Liver (tissue), 3 donors: ENCODE measurements around the gene STK24.

ENCODE experiments used
- GABPA ChIP-seq, 2 donors: IDR thresholded peaks in 1 of 2; conservative IDR thresholded peaks in 1 of 2; 2 replicates each; pipeline ENCODE4 v1.6.1; 2016; ENCODE audit warnings: antibody characterized with exemption in 2 of 2, mild to moderate bottlenecking in 1 of 2, moderate library complexity in 1 of 2
- JUND ChIP-seq, 2 donors: IDR thresholded peaks; 2 replicates each; pipeline ENCODE4 v1.6.1; 2016; ENCODE audit warnings: antibody characterized with exemption in 2 of 2
- RAD21 ChIP-seq, 2 donors: IDR thresholded peaks; 2 replicates each; pipeline ENCODE4 v1.6.1; 2016; ENCODE audit warnings: antibody characterized with exemption in 2 of 2, mild to moderate bottlenecking in 2 of 2
- RXRA ChIP-seq, 2 donors: IDR thresholded peaks; 2 replicates each; pipeline ENCODE4 v1.6.1; 2017 to 2018; ENCODE audit warnings: antibody characterized with exemption in 2 of 2, mild to moderate bottlenecking in 1 of 2
- TAF1 ChIP-seq: conservative IDR thresholded peaks from 2 replicates; pipeline ENCODE4 v1.6.1; 2016; ENCODE audit warnings: antibody characterized with exemption, mild to moderate bottlenecking
- TF ChIP-seq, protein P1 (sequence below): fragments of 150-350 bp; IDR thresholded peaks from 2 replicates; pipeline ENCODE4 v1.5.1; 2017; ENCODE audit warnings: improper control_type of control experiment, low read depth, low read length; ENCODE audit not compliant: missing input control
- TF ChIP-seq, protein P2 (sequence below): IDR thresholded peaks from 2 replicates; pipeline ENCODE4 v1.6.1; 2016; ENCODE audit warnings: antibody characterized with exemption, mild to moderate bottlenecking
- TF ChIP-seq, protein P3 (sequence below): IDR thresholded peaks from 2 replicates; pipeline ENCODE4 v1.6.1; 2016; ENCODE audit warnings: antibody characterized with exemption
- TF ChIP-seq, protein P4 (sequence below): IDR thresholded peaks from 2 replicates; pipeline ENCODE4 v1.6.1; 2016; ENCODE audit warnings: antibody characterized with exemption
- donor health status: healthy.
- donor health status: healthy.

DNA sequence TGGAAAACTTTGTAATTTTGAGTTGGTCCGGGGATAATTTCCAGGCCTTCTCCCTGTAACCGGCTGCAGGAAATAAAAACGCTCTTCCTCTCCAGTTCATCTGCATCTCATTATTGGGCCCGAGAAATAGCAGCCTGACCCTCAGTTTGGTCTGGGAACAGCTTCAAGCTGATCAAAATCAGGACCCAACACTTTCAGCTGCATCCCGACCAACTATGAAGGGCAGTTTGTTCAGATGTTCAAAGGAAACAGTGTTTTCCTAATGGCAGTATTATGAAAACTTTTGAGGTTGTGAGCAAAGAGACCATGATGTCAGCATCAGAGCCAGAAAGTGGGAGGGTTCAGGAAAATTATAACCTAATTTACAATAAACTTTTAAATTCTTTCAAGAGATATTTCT, 35.7 kb downstream of the STK24 start:
- TF ChIP-seq, protein P1, sequence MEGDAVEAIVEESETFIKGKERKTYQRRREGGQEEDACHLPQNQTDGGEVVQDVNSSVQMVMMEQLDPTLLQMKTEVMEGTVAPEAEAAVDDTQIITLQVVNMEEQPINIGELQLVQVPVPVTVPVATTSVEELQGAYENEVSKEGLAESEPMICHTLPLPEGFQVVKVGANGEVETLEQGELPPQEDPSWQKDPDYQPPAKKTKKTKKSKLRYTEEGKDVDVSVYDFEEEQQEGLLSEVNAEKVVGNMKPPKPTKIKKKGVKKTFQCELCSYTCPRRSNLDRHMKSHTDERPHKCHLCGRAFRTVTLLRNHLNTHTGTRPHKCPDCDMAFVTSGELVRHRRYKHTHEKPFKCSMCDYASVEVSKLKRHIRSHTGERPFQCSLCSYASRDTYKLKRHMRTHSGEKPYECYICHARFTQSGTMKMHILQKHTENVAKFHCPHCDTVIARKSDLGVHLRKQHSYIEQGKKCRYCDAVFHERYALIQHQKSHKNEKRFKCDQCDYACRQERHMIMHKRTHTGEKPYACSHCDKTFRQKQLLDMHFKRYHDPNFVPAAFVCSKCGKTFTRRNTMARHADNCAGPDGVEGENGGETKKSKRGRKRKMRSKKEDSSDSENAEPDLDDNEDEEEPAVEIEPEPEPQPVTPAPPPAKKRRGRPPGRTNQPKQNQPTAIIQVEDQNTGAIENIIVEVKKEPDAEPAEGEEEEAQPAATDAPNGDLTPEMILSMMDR: no peak
- TF ChIP-seq, protein P2, sequence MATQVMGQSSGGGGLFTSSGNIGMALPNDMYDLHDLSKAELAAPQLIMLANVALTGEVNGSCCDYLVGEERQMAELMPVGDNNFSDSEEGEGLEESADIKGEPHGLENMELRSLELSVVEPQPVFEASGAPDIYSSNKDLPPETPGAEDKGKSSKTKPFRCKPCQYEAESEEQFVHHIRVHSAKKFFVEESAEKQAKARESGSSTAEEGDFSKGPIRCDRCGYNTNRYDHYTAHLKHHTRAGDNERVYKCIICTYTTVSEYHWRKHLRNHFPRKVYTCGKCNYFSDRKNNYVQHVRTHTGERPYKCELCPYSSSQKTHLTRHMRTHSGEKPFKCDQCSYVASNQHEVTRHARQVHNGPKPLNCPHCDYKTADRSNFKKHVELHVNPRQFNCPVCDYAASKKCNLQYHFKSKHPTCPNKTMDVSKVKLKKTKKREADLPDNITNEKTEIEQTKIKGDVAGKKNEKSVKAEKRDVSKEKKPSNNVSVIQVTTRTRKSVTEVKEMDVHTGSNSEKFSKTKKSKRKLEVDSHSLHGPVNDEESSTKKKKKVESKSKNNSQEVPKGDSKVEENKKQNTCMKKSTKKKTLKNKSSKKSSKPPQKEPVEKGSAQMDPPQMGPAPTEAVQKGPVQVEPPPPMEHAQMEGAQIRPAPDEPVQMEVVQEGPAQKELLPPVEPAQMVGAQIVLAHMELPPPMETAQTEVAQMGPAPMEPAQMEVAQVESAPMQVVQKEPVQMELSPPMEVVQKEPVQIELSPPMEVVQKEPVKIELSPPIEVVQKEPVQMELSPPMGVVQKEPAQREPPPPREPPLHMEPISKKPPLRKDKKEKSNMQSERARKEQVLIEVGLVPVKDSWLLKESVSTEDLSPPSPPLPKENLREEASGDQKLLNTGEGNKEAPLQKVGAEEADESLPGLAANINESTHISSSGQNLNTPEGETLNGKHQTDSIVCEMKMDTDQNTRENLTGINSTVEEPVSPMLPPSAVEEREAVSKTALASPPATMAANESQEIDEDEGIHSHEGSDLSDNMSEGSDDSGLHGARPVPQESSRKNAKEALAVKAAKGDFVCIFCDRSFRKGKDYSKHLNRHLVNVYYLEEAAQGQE: no peak
- TF ChIP-seq, protein P3, sequence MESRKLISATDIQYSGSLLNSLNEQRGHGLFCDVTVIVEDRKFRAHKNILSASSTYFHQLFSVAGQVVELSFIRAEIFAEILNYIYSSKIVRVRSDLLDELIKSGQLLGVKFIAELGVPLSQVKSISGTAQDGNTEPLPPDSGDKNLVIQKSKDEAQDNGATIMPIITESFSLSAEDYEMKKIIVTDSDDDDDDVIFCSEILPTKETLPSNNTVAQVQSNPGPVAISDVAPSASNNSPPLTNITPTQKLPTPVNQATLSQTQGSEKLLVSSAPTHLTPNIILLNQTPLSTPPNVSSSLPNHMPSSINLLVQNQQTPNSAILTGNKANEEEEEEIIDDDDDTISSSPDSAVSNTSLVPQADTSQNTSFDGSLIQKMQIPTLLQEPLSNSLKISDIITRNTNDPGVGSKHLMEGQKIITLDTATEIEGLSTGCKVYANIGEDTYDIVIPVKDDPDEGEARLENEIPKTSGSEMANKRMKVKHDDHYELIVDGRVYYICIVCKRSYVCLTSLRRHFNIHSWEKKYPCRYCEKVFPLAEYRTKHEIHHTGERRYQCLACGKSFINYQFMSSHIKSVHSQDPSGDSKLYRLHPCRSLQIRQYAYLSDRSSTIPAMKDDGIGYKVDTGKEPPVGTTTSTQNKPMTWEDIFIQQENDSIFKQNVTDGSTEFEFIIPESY: no peak
- TF ChIP-seq TAF1 (no peak), RAD21 (IDR thresholded peaks at IDR 0.05) (no peak), RXRA (IDR thresholded peaks at IDR 0.05) (no peak), GABPA (IDR thresholded peaks at IDR 0.05 in 1 of 2, conservative IDR thresholded peaks at IDR 0.05 in 1 of 2) (no peak), JUND (IDR thresholded peaks at IDR 0.05) (no peak)
- TF ChIP-seq, protein P4, sequence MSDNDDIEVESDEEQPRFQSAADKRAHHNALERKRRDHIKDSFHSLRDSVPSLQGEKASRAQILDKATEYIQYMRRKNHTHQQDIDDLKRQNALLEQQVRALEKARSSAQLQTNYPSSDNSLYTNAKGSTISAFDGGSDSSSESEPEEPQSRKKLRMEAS: no peak
